Liver (tissue), 9 donors: Measurements from ENCODE around the gene NDUFB11. TPM values are rescaled to one million over a fixed set of nuclear protein-coding genes. Genes with fewer than 3 reads are reported as not detected.

Experiments used
- DNase-seq: peaks from one replicate; pipeline ENCODE4 v3.0.0-alpha.2; 2017; ENCODE audit warnings: low spot score
- H3K27ac ChIP-seq, 2 donors: one replicate each; pipeline ENCODE4 v1.7.0; 2013; ENCODE audit warnings: inconsistent platforms in 2 of 2, low read length in 2 of 2, control low read depth in 1 of 2, low read depth in 1 of 2, mild to moderate bottlenecking in 1 of 2
- H3K27me3 ChIP-seq, 4 donors: one replicate each; pipeline versions ENCODE4 v1.6.1 to v1.7.0; 2013; ENCODE audit warnings: low read length in 3 of 4, inconsistent platforms in 1 of 4, mild to moderate bottlenecking in 1 of 4, moderate library complexity in 1 of 4; ENCODE audit not compliant: control insufficient read depth in 4 of 4, insufficient read depth in 4 of 4
- H3K36me3 ChIP-seq, 4 donors: one replicate each; pipeline versions ENCODE4 v1.6.1 to v1.7.0; 2013; ENCODE audit warnings: low read length in 3 of 4, mild to moderate bottlenecking in 3 of 4, low read depth in 1 of 4, moderate library complexity in 1 of 4; ENCODE audit not compliant: control insufficient read depth in 4 of 4, insufficient read depth in 3 of 4
- H3K4me1 ChIP-seq, 4 donors: one replicate each; pipeline versions ENCODE4 v1.6.1 to v1.7.0; 2013; ENCODE audit warnings: low read length in 3 of 4, mild to moderate bottlenecking in 3 of 4, moderate library complexity in 1 of 4; ENCODE audit not compliant: control insufficient read depth in 4 of 4, insufficient read depth in 4 of 4
- H3K4me3 ChIP-seq, 3 donors: one replicate each; pipeline versions ENCODE4 v1.6.1 to v1.7.0; 2013; ENCODE audit warnings: low read length in 3 of 3, control low read depth in 1 of 3, low read depth in 1 of 3, mild to moderate bottlenecking in 1 of 3
- H3K9ac ChIP-seq, 2 donors: one replicate each; pipeline ENCODE4 v1.7.0; 2013; ENCODE audit warnings: low read length in 2 of 2, mild to moderate bottlenecking in 2 of 2, moderate library complexity in 2 of 2, control low read depth in 1 of 2, low read depth in 1 of 2
- H3K9me3 ChIP-seq, 4 donors: one replicate each; pipeline versions ENCODE4 v1.6.1 to v1.7.0; 2013; ENCODE audit warnings: low read length in 3 of 4; ENCODE audit not compliant: control insufficient read depth in 4 of 4
- ATF3 ChIP-seq: IDR thresholded peaks from 2 replicates; pipeline ENCODE4 v1.6.1; 2016; ENCODE audit warnings: antibody characterized with exemption
- EGR1 ChIP-seq, 2 donors: IDR thresholded peaks; 2 replicates each; pipeline ENCODE4 v1.6.1; 2016 to 2018; ENCODE audit warnings: antibody characterized with exemption in 2 of 2, low read depth in 2 of 2
- FOXA1 ChIP-seq: IDR thresholded peaks from 2 replicates; pipeline ENCODE4 v1.6.1; 2016; ENCODE audit warnings: antibody characterized with exemption
- FOXA2 ChIP-seq: IDR thresholded peaks from 2 replicates; pipeline ENCODE4 v1.6.1; 2016; ENCODE audit warnings: antibody characterized with exemption
- GABPA ChIP-seq, 2 donors: IDR thresholded peaks in 1 of 2; conservative IDR thresholded peaks in 1 of 2; 2 replicates each; pipeline ENCODE4 v1.6.1; 2016; ENCODE audit warnings: antibody characterized with exemption in 2 of 2, mild to moderate bottlenecking in 1 of 2, moderate library complexity in 1 of 2
- HNF4A ChIP-seq, 2 donors: conservative IDR thresholded peaks; 2 replicates each; pipeline ENCODE4 v1.6.1; 2016; ENCODE audit warnings: antibody characterized with exemption in 2 of 2, mild to moderate bottlenecking in 2 of 2
- HNF4G ChIP-seq: IDR thresholded peaks from 2 replicates; pipeline ENCODE4 v1.6.1; 2016; ENCODE audit warnings: antibody characterized with exemption
- JUND ChIP-seq, 2 donors: IDR thresholded peaks; 2 replicates each; pipeline ENCODE4 v1.6.1; 2016; ENCODE audit warnings: antibody characterized with exemption in 2 of 2
- MAX ChIP-seq: IDR thresholded peaks from 2 replicates; pipeline ENCODE4 v1.6.1; 2016; ENCODE audit warnings: antibody characterized with exemption
- NR2F2 ChIP-seq: IDR thresholded peaks from 2 replicates; pipeline ENCODE4 v1.6.1; 2016; ENCODE audit warnings: antibody characterized with exemption
- RAD21 ChIP-seq, 2 donors: IDR thresholded peaks; 2 replicates each; pipeline ENCODE4 v1.6.1; 2016; ENCODE audit warnings: antibody characterized with exemption in 2 of 2, mild to moderate bottlenecking in 2 of 2
- RXRA ChIP-seq, 2 donors: IDR thresholded peaks; 2 replicates each; pipeline ENCODE4 v1.6.1; 2017 to 2018; ENCODE audit warnings: antibody characterized with exemption in 2 of 2, mild to moderate bottlenecking in 1 of 2
- SP1 ChIP-seq: IDR thresholded peaks from 2 replicates; pipeline ENCODE4 v1.6.1; 2018; ENCODE audit warnings: antibody characterized with exemption, mild to moderate bottlenecking
- TAF1 ChIP-seq: conservative IDR thresholded peaks from 2 replicates; pipeline ENCODE4 v1.6.1; 2016; ENCODE audit warnings: antibody characterized with exemption, mild to moderate bottlenecking
- YY1 ChIP-seq: IDR thresholded peaks from 2 replicates; pipeline ENCODE4 v1.6.1; 2016; ENCODE audit warnings: antibody characterized with exemption, mild to moderate bottlenecking
- ZBTB33 ChIP-seq: IDR thresholded peaks from 2 replicates; pipeline ENCODE4 v1.6.1; 2016; ENCODE audit warnings: antibody characterized with exemption
- WGBS: extraction: QIAGEN DNeasy Blood & Tissue Kit; methylation state at CpG from one replicate; pipeline ENCODE4 v1.1.7; 2013; 5-methylcytosine and 5-hydroxymethylcytosine counted together
- polyA plus RNA-seq, 2 donors: library from polyadenylated mRNA; stranded (reverse) in 1 of 2; unstranded in 1 of 2; fragments of 200-250 nt in 1 of 2; fragments of >200 nt in 1 of 2; fragmentation: Nextera tagmentation in 1 of 2; extraction: Ambion mirVana in 1 of 2; gene quantifications; one replicate each; pipeline versions ENCODE4 v1.2.1 to v1.2.3, GENCODE V29; 2013 to 2015
- total RNA-seq, 2 donors: library from RNA; depleted of rRNA; stranded (reverse); fragments of >200 nt; gene quantifications; one replicate each; pipeline ENCODE4 v1.2.3, GENCODE V29; 2014
- TF ChIP-seq, protein P1 (sequence below): IDR thresholded peaks from 2 replicates; pipeline ENCODE4 v1.6.1; 2016; ENCODE audit warnings: antibody characterized with exemption, mild to moderate bottlenecking
- TF ChIP-seq, protein P2 (sequence below): fragments of 150-350 bp; IDR thresholded peaks from 2 replicates; pipeline ENCODE4 v1.5.1; 2017; ENCODE audit warnings: improper control_type of control experiment, low read depth, low read length; ENCODE audit not compliant: missing input control
- donor health status: healthy.
- donor health status: healthy.
- donor health status: healthy.
- donor health status: healthy.
- donor health status: healthy.

The NDUFB11 gene
- total and polyA plus RNA-seq, 4 donors, result 23.6 to 127 (median 66.5) TPM

GRCh38 chrX:47179221-47179927 lies 34.9 kb upstream of the NDUFB11 start:
- Histone ChIP-seq H3K9me3 (no peaks in the 10 kb centered on the region), H3K27ac (no peak overlapping the region), H3K4me1 (no peaks in the 10 kb centered on the region), H3K27me3 (no peaks in the 10 kb centered on the region), H3K4me3 (no peak overlapping the region), H3K36me3 (peaks cover 7 to 60% (median 13%) of the 10 kb centered on the region in 4 donors), H3K9ac (no peak overlapping the region)
- WGBS, result 84% methylated on average over 14 of the region's 14 CpGs
- DNase-seq, result no peak
- TF ChIP-seq HNF4A (conservative IDR thresholded peaks at IDR 0.05) (no peak), EGR1 (IDR thresholded peaks at IDR 0.05; ENCODE audit: low read depth in 2 of 2) (no peak), RXRA (IDR thresholded peaks at IDR 0.05) (no peak), NR2F2 (no peak), TAF1 (no peak)

DNA sequence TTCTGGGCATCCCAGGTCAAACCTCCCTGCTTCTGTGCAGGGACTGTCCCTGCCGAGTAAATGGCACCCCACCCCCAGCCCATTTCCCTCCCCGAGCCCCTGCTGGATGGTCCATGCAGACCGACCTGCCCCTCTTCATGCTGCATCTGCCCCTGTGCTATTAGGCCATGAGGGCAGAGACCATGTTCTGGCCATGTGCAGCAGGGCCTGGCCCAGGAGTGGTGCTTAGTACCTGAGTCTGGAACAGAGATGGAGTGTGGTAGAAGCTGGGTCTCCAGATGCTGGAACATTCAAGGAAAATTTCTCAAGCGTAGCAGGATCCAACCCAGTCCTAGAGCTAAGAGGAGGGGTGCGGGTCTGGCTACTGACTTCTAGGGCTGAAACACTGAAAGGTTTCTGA lies 33.8 kb upstream of the NDUFB11 start:
- Histone ChIP-seq H3K36me3 (peaks cover 7 to 59% (median 16%) of the 10 kb centered on the region in 4 donors), H3K9ac (no peak overlapping the region), H3K27me3 (no peaks in the 10 kb centered on the region), H3K27ac (no peak overlapping the region), H3K4me3 (no peak overlapping the region), H3K4me1 (no peaks in the 10 kb centered on the region), H3K9me3 (no peaks in the 10 kb centered on the region)
- WGBS, result 96% methylated on average over 5 of the region's 5 CpGs
- TF ChIP-seq RAD21 (IDR thresholded peaks at IDR 0.05) (no peak), HNF4A (conservative IDR thresholded peaks at IDR 0.05) (no peak), GABPA (IDR thresholded peaks at IDR 0.05 in 1 of 2, conservative IDR thresholded peaks at IDR 0.05 in 1 of 2) (no peak), SP1 (no peak), FOXA2 (no peak), HNF4G (no peak), YY1 (no peak), FOXA1 (no peak), ATF3 (no peak), MAX (no peak), NR2F2 (no peak), EGR1 (IDR thresholded peaks at IDR 0.05; ENCODE audit: low read depth in 2 of 2) (no peak), TAF1 (no peak), ZBTB33 (no peak), JUND (IDR thresholded peaks at IDR 0.05) (no peak), RXRA (IDR thresholded peaks at IDR 0.05) (no peak)
- TF ChIP-seq, protein P1, sequence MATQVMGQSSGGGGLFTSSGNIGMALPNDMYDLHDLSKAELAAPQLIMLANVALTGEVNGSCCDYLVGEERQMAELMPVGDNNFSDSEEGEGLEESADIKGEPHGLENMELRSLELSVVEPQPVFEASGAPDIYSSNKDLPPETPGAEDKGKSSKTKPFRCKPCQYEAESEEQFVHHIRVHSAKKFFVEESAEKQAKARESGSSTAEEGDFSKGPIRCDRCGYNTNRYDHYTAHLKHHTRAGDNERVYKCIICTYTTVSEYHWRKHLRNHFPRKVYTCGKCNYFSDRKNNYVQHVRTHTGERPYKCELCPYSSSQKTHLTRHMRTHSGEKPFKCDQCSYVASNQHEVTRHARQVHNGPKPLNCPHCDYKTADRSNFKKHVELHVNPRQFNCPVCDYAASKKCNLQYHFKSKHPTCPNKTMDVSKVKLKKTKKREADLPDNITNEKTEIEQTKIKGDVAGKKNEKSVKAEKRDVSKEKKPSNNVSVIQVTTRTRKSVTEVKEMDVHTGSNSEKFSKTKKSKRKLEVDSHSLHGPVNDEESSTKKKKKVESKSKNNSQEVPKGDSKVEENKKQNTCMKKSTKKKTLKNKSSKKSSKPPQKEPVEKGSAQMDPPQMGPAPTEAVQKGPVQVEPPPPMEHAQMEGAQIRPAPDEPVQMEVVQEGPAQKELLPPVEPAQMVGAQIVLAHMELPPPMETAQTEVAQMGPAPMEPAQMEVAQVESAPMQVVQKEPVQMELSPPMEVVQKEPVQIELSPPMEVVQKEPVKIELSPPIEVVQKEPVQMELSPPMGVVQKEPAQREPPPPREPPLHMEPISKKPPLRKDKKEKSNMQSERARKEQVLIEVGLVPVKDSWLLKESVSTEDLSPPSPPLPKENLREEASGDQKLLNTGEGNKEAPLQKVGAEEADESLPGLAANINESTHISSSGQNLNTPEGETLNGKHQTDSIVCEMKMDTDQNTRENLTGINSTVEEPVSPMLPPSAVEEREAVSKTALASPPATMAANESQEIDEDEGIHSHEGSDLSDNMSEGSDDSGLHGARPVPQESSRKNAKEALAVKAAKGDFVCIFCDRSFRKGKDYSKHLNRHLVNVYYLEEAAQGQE, result no peak
- TF ChIP-seq, protein P2, sequence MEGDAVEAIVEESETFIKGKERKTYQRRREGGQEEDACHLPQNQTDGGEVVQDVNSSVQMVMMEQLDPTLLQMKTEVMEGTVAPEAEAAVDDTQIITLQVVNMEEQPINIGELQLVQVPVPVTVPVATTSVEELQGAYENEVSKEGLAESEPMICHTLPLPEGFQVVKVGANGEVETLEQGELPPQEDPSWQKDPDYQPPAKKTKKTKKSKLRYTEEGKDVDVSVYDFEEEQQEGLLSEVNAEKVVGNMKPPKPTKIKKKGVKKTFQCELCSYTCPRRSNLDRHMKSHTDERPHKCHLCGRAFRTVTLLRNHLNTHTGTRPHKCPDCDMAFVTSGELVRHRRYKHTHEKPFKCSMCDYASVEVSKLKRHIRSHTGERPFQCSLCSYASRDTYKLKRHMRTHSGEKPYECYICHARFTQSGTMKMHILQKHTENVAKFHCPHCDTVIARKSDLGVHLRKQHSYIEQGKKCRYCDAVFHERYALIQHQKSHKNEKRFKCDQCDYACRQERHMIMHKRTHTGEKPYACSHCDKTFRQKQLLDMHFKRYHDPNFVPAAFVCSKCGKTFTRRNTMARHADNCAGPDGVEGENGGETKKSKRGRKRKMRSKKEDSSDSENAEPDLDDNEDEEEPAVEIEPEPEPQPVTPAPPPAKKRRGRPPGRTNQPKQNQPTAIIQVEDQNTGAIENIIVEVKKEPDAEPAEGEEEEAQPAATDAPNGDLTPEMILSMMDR, result no peak
- DNase-seq, result no peak
